Natural killer cell (primary cell): ENCODE data around the gene C5orf22. TPM values are rescaled to one million over a fixed set of nuclear protein-coding genes. Genes with fewer than 3 reads are reported as not detected.

Experiments used
- ATAC-seq, 3 donors: fragments of 150-1000 bp in 2 of 3; fragments of 200-7000 bp in 1 of 3; cut with Tn5 transposase; 1 replicate in 1 of 3; 2 replicates in 2 of 3; pipeline ENCODE4 v1.10.0; 2021; ENCODE audit warnings: mild to moderate bottlenecking in 2 of 3, moderate library complexity in 2 of 3
- DNase-seq, 2 donors: peaks; one replicate each; pipeline versions ENCODE4 v3.0.0 to v3.0.0-alpha.2; 2013 to 2021; ENCODE audit warnings: mixed read lengths in 1 of 2
- H3K27ac ChIP-seq: one replicate; pipeline ENCODE4 v1.5.1; 2013; ENCODE audit warnings: mild to moderate bottlenecking, low read length
- H3K27me3 ChIP-seq: one replicate; pipeline ENCODE4 v1.6.1; 2013; ENCODE audit warnings: low read length; ENCODE audit not compliant: control insufficient read depth, insufficient read depth
- H3K36me3 ChIP-seq: one replicate; pipeline ENCODE4 v1.6.1; 2013; ENCODE audit warnings: low read length; ENCODE audit not compliant: control insufficient read depth, insufficient read depth
- H3K4me1 ChIP-seq: one replicate; pipeline ENCODE4 v1.6.1; 2013; ENCODE audit warnings: low read length; ENCODE audit not compliant: control insufficient read depth, insufficient read depth
- H3K4me3 ChIP-seq: one replicate; pipeline ENCODE4 v1.5.1; 2013; ENCODE audit warnings: low read length
- H3K9me3 ChIP-seq: one replicate; pipeline ENCODE4 v1.6.1; 2013; ENCODE audit warnings: low read length; ENCODE audit not compliant: control insufficient read depth, insufficient read depth
- H3K27ac Mint-ChIP-seq, 2 donors: one replicate each; pipeline ENCODE4 v1.8.0; 2022; ENCODE audit warnings: mild to moderate bottlenecking in 2 of 2, mixed read lengths in 2 of 2, moderate library complexity in 1 of 2
- H3K27me3 Mint-ChIP-seq, 2 donors: one replicate each; pipeline ENCODE4 v1.8.0; 2022; ENCODE audit warnings: low read depth in 2 of 2, mixed read lengths in 2 of 2
- H3K36me3 Mint-ChIP-seq: one replicate; pipeline ENCODE4 v1.8.0; 2022; ENCODE audit warnings: mixed read lengths
- H3K4me1 Mint-ChIP-seq, 2 donors: one replicate each; pipeline ENCODE4 v1.8.0; 2022; ENCODE audit warnings: mixed read lengths in 2 of 2
- H3K4me3 Mint-ChIP-seq: one replicate; pipeline ENCODE4 v1.8.0; 2022; ENCODE audit warnings: mild to moderate bottlenecking, moderate library complexity, mixed read lengths
- H3K9me3 Mint-ChIP-seq, 2 donors: one replicate each; pipeline ENCODE4 v1.8.0; 2022; ENCODE audit warnings: mixed read lengths in 2 of 2
- WGBS: methylation state at CpG from one replicate; pipeline ENCODE4 v1.1.7; 2013; ENCODE audit warnings: missing lambda C conversion rate; ENCODE audit not compliant: insufficient coverage; 5-methylcytosine and 5-hydroxymethylcytosine counted together
- intact Hi-C: fragments of 100-400 bp; cut with micrococcal nuclease; formaldehyde crosslinking; loops from one replicate; pipeline ENCODE4 v1.14.2; 2022
- total RNA-seq, 4 donors: library from RNA; stranded (reverse); fragments of 120-200 nt in 1 of 4; gene quantifications; one replicate each; pipeline versions ENCODE4 v1.2.3 to v1.2.4, GENCODE V29; 2013 to 2022
- TF ChIP-seq, protein P1 (sequence below): fragments of 200-600 bp; IDR thresholded peaks from one replicate; pipeline ENCODE4 v1.8.0; 2022; ENCODE audit warnings: antibody characterized with exemption

Gene C5orf22
- total RNA-seq, 3 donors from 2014 or later (not counting 1 experiment from before 2014, with no cell fraction given): 20.0 to 27.9 (median 21.4) TPM

DNA sequence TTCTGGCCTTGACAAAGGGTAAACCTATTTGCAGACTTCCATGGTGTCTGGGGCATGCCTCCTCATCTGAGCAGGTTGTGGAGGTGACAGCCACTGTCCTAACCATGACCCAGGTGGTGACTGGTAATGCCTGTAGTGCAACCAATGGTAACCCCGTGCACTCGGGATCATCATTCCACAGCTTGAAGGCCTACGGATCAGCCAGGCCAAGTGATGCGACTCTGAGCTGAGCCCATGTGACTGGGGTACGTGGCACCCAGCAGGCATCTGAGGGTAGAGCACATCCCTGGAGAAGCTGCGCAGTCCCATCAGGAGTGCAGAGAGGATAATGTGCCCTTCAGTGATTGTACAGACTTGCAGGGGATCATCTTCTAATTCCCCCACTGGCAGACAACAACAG lies 35.2 kb upstream of the C5orf22 start:
- Histone ChIP-seq H3K27ac (no peak overlapping the region), H3K4me3 (no peak overlapping the region), H3K4me1 (no peaks in the 10 kb centered on the region), H3K36me3 (peaks cover 81% of the 10 kb centered on the region), H3K9me3 (no peaks in the 10 kb centered on the region), H3K27me3 (no peaks in the 10 kb centered on the region)
- TF ChIP-seq, protein P1, sequence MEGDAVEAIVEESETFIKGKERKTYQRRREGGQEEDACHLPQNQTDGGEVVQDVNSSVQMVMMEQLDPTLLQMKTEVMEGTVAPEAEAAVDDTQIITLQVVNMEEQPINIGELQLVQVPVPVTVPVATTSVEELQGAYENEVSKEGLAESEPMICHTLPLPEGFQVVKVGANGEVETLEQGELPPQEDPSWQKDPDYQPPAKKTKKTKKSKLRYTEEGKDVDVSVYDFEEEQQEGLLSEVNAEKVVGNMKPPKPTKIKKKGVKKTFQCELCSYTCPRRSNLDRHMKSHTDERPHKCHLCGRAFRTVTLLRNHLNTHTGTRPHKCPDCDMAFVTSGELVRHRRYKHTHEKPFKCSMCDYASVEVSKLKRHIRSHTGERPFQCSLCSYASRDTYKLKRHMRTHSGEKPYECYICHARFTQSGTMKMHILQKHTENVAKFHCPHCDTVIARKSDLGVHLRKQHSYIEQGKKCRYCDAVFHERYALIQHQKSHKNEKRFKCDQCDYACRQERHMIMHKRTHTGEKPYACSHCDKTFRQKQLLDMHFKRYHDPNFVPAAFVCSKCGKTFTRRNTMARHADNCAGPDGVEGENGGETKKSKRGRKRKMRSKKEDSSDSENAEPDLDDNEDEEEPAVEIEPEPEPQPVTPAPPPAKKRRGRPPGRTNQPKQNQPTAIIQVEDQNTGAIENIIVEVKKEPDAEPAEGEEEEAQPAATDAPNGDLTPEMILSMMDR: no peak
- peaks cover 5% of the 10 kb centered on the region for H3K36me3 Mint-ChIP-seq
- intact Hi-C loops: no loop called here
- no peak for DNase-seq
- H3K27me3 Mint-ChIP-seq: no peaks in the 10 kb centered on the region
- no peak overlapping the region for H3K27ac Mint-ChIP-seq
- ATAC-seq: no peak
- no peak overlapping the region for H3K4me3 Mint-ChIP-seq
- H3K4me1 Mint-ChIP-seq: no peaks in the 10 kb centered on the region
- H3K9me3 Mint-ChIP-seq: no peaks in the 10 kb centered on the region
- 98% methylated on average over 6 of the region's 6 CpGs for WGBS

GRCh38 chr5:31500256-31500655 lies 31.8 kb upstream of the C5orf22 start:
- Histone ChIP-seq H3K36me3 (peaks cover 87% of the 10 kb centered on the region), H3K27ac (no peak overlapping the region), H3K4me3 (no peak overlapping the region), H3K9me3 (no peaks in the 10 kb centered on the region), H3K4me1 (no peaks in the 10 kb centered on the region), H3K27me3 (no peaks in the 10 kb centered on the region)
- Mint-ChIP-seq H3K4me3 (no peak overlapping the region), H3K9me3 (no peaks in the 10 kb centered on the region), H3K27ac (no peak overlapping the region), H3K36me3 (peaks cover 29% of the 10 kb centered on the region), H3K27me3 (no peaks in the 10 kb centered on the region), H3K4me1 (no peaks in the 10 kb centered on the region)
- WGBS: 97% methylated on average over 4 of the region's 4 CpGs
- DNase-seq (no peak), ATAC-seq (no peak)
- intact Hi-C loops: no loop called here
- TF ChIP-seq, protein P1: no peak

DNA sequence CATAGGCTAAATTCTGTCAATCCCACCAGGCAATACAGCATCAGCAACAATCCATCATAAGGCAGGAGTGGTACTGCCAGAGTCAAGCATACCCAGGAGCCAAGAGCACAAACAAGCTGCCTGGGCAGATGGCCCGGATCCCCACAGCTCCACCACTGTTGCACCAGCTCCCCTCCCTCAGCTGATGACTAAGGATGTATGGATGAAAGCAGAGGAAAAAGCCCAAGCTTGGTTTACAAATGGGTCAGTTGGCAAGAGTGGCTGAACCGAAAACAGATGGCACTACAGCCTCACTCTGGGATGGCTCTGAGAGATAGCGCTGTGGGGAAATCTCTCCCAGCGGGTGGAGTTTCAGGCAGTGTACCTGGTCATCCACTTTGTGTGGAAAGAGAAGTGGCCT lies 29.6 kb upstream of the C5orf22 start:
- WGBS: over 99% methylated on average over 3 of the region's 4 CpGs
- DNase-seq: no peak
- TF ChIP-seq, protein P1: no peak
- no peak overlapping the region for H3K27ac Mint-ChIP-seq
- Histone ChIP-seq H3K27me3 (no peaks in the 10 kb centered on the region), H3K36me3 (peaks cover 78% of the 10 kb centered on the region), H3K27ac (no peak overlapping the region), H3K9me3 (no peaks in the 10 kb centered on the region), H3K4me1 (no peaks in the 10 kb centered on the region), H3K4me3 (no peak overlapping the region)
- H3K27me3 Mint-ChIP-seq: no peaks in the 10 kb centered on the region
- peaks cover 30% of the 10 kb centered on the region for H3K36me3 Mint-ChIP-seq
- H3K9me3 Mint-ChIP-seq: no peaks in the 10 kb centered on the region
- intact Hi-C loops: no loop called here
- H3K4me3 Mint-ChIP-seq: no peak overlapping the region
- no peak for ATAC-seq
- H3K4me1 Mint-ChIP-seq: no peaks in the 10 kb centered on the region

DNA sequence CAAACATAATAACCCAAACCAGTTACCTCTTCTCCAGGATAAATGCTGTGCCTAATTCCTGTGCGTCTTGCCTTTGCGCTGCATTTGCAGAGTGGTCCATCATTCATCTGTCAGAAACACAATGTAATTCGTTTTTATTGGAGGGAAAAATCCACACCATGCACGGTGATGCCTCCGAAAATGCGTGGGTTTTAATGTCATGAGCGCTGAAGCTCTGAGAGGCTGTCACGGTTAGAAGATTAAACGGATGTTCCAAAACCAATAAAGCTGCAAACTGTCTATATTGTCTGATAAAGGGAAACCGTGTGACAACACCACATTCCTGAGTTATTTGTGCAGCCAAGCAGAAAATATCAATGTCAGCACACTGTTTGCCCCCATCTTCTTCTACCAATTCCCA lies 27.6 kb upstream of the C5orf22 start:
- DNase-seq: no peak

More for the DNA sequence above, 27.6 kb upstream of the C5orf22 start:
- no peak overlapping the region for H3K27ac ChIP-seq
- no peaks in the 10 kb centered on the region for H3K4me1 ChIP-seq
- H3K4me3 ChIP-seq: no peak overlapping the region
- TF ChIP-seq, protein P1: no peak
- peaks cover 30% of the 10 kb centered on the region for H3K36me3 Mint-ChIP-seq
- H3K27ac Mint-ChIP-seq: no peak overlapping the region
- intact Hi-C loops: no loop called here
- no peaks in the 10 kb centered on the region for H3K27me3 ChIP-seq
- H3K9me3 Mint-ChIP-seq: no peaks in the 10 kb centered on the region
- no peaks in the 10 kb centered on the region for H3K4me1 Mint-ChIP-seq
- no peak for ATAC-seq
- H3K4me3 Mint-ChIP-seq: no peak overlapping the region
- WGBS: 97% methylated on average over 10 of the region's 10 CpGs
- H3K36me3 ChIP-seq: peaks cover 82% of the 10 kb centered on the region
- no peaks in the 10 kb centered on the region for H3K9me3 ChIP-seq
- no peaks in the 10 kb centered on the region for H3K27me3 Mint-ChIP-seq
